Activated CD8-positive, alpha-beta T cell treated with anti-CD3 and anti-CD28 coated beads, Interleukin-2, amount 10 ng/mL, durations not matched to agents 7 days and 5 days (primary cell): ENCODE data around the gene RNF4. TPM values are rescaled to one million over a fixed set of nuclear protein-coding genes. Genes with fewer than 3 reads are reported as not detected.
"Not testable (repeated sequence)": the region's sequence is repeated elsewhere in the genome, so short reads cannot be mapped to it uniquely, and the experiment has no call there.

Experiments
- ATAC-seq: fragments of 150-1000 bp; cut with Tn5 transposase; one replicate; pipeline ENCODE4 v1.10.0; 2021; ENCODE audit warnings: moderate library complexity
- CTCF ChIA-PET: fragments of 350-600 bp; sonication (Branson Sonifier 250); formaldehyde crosslinking; loops from one replicate; lab custom pipeline; 2021; ENCODE audit warnings: antibody characterized with exemption; lab: Charles Lee
- POLR2A ChIA-PET: fragments of 350-600 bp; sonication (Branson Sonifier 250); formaldehyde crosslinking; loops from one replicate; lab custom pipeline; 2021; ENCODE audit warnings: antibody characterized with exemption; lab: Charles Lee
- DNase-seq: peaks from one replicate; pipeline ENCODE4 v3.0.0-alpha.2; 2020
- H3K27ac Mint-ChIP-seq: one replicate; pipeline ENCODE4 v1.8.0; 2021; ENCODE audit warnings: mild to moderate bottlenecking, mixed read lengths
- H3K27me3 Mint-ChIP-seq: one replicate; pipeline ENCODE4 v1.8.0; 2021; ENCODE audit warnings: low read depth, mixed read lengths
- H3K36me3 Mint-ChIP-seq: one replicate; pipeline ENCODE4 v1.8.0; 2021; ENCODE audit warnings: low read depth, mixed read lengths
- H3K4me1 Mint-ChIP-seq: one replicate; pipeline ENCODE4 v1.8.0; 2021; ENCODE audit warnings: low read depth, mixed read lengths
- H3K4me3 Mint-ChIP-seq: one replicate; pipeline ENCODE4 v1.8.0; 2021; ENCODE audit warnings: mild to moderate bottlenecking, mixed read lengths
- H3K9me3 Mint-ChIP-seq: one replicate; pipeline ENCODE4 v1.8.0; 2022; ENCODE audit warnings: mixed read lengths; ENCODE audit not compliant: insufficient read depth
- total RNA-seq, 2 experiments: library from RNA; stranded (reverse); gene quantifications; one replicate each; pipeline ENCODE4 v1.2.3, GENCODE V29; 2021

RNF4 gene
- total RNA-seq, 2 experiments from 2014 or later: 105 to 118 TPM

DNA sequence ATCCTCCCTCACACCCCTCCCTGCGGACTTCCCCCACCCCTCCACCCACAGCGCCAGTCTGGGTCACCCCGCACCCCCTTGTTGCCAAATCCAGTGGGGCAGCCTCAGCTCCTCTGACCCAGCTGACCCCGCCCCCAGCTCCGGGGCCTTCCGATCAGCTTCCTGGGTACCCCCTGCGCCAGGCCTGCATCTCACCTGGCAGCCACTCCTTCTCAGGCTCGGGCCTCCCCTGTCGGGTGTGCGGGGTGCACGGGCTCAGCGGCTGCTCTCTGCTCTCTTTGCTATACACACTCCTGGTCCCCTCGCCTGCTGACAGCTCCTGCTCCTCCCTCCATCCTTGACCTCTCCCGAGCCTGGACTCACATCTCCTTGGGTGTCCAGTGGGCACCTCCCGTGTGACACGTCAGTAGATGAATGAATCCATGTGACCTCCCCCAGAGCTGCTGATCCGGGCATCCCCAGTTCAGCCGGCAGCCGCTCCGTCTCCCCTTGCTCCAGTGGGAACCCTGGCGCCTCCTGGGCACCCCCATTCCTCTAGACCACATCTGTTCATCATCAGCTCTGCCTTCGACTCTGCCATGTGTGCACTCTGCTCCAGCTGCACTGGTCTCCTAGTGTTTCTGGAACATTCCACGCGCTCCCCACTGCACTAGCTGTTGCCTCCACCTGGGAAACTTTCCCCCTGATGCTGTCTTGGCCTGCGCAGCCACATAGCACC is 40.3 kb upstream of the RNF4 start:
- POLR2A ChIA-PET: interaction anchor here (0.6 kb wide), 1 partner anchor 843 kb away, joined by 4 read pairs; no protein-coding TSS in a partner anchor
- H3K4me1 Mint-ChIP-seq: no peaks in the 10 kb centered on the region
- H3K4me3 Mint-ChIP-seq: no peak overlapping the region
- H3K27me3 Mint-ChIP-seq: peaks cover 8% of the 10 kb centered on the region
- H3K36me3 Mint-ChIP-seq: no peaks in the 10 kb centered on the region
- H3K9me3 Mint-ChIP-seq: no peaks in the 10 kb centered on the region
- ATAC-seq (no peak), DNase-seq (no peak)
- no peak overlapping the region for H3K27ac Mint-ChIP-seq
- CTCF ChIA-PET: interaction anchor here (1.3 kb wide), 1 partner anchor 10 kb away, joined by 5 read pairs; the partner anchor contains the start of gene CFAP99

DNA sequence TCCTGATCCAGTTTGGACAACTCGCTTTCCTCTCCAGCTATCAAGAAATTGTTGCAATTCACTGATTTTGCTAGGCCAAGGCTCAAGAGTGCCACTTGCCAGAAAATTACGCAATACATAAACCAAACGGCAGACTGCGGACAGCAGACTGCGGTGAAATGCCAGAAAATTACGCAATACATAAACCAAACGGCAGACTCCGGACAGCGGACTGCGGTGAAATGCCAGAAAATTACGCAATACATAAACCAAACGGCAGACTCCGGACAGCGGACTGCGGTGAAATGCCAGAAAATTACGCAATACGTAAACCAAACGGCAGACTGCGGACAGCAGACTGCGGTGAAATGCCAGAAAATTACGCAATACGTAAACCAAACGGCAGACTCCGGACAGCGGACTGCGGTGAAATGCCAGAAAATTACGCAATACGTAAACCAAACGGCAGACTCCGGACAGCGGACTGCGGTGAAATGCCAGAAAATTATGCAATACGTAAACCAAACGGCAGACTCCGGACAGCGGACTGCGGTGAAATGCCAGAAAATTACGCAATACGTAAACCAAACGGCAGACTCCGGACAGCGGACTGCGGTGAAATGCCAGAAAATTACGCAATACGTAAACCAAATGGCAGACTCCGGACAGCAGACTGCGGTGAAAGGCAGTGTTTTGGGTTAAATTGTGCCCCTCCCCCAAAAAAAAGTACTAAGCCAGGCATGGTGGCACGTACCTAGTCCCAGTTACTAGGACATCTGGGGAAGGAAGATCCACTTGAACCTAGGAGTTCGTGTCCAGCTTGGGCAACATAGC is 38.8 kb upstream of the RNF4 start:
- POLR2A ChIA-PET, H3K36me3 Mint-ChIP-seq, H3K4me3 Mint-ChIP-seq, H3K9me3 Mint-ChIP-seq, DNase-seq, ATAC-seq, H3K4me1 Mint-ChIP-seq, H3K27me3 Mint-ChIP-seq, H3K27ac Mint-ChIP-seq: not testable (repeated sequence)
- CTCF ChIA-PET: interaction anchor here (1.5 kb wide), 1 partner anchor 11 kb away, joined by 5 read pairs; no protein-coding TSS in a partner anchor

DNA sequence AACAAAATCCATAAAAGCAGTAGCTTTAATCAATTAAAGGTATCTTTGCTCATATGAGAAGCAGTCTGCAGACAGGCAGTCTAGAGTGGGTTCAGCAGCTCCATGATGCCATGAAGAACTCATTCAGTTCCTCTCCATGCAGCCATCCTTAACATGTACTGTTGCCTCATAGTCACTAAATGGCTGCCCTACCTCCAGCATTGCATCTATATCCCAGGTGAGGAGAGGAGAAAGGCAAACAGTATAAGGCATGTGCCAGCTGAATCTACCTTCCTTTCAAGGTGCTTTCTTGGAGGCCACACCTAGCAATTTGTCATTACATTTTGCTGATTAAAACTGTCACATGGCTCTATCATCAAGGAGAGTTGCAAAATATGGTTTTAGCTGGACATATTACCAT is 36.9 kb upstream of the RNF4 start:
- no peak overlapping the region for H3K27ac Mint-ChIP-seq
- ChIA-PET POLR2A (no interaction called here), CTCF (interaction anchor here (1.3 to 1.4 kb wide), 2 partner anchors 13 to 19 kb away, joined by 4 to 6 read pairs; partner anchors contain the start of gene CFAP99)
- no peaks in the 10 kb centered on the region for H3K4me1 Mint-ChIP-seq
- H3K36me3 Mint-ChIP-seq: no peaks in the 10 kb centered on the region
- peaks cover 6% of the 10 kb centered on the region for H3K27me3 Mint-ChIP-seq
- H3K4me3 Mint-ChIP-seq: no peak overlapping the region
- DNase-seq: no peak
- no peaks in the 10 kb centered on the region for H3K9me3 Mint-ChIP-seq
- no peak for ATAC-seq

DNA sequence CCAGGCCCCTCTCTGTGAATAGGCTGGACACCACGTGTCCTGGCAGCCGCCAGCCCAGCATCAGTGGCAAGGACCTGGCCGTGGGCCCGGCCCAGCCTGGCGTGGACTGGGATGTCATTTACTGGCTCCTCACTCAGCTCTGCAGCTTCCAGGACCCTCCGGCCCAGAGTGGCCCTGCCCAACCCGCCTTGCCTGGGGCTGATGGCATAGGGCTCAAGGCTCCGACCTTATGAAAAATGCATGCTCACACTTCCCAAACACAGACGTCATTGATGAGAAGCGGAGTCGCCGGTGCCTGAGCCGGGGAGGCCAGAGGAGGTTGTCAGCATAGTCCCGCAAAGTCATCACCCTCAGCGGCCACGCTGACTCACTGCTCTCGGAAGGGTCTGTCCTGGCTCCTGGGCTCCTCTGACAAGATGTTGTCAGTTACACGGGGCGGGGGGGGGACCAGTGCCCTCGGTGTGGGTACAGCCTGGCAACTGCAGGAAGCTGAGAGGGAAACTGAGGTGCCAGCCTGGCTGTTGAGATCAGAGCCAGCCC is 35.8 kb upstream of the RNF4 start:
- ChIA-PET POLR2A (no interaction called here), CTCF (no interaction called here)
- Mint-ChIP-seq H3K27me3 (peaks cover 6% of the 10 kb centered on the region), H3K4me3 (no peak overlapping the region), H3K9me3 (no peaks in the 10 kb centered on the region), H3K4me1 (no peaks in the 10 kb centered on the region), H3K27ac (no peak overlapping the region), H3K36me3 (no peaks in the 10 kb centered on the region)
- ATAC-seq (no peak), DNase-seq (no peak)

DNA sequence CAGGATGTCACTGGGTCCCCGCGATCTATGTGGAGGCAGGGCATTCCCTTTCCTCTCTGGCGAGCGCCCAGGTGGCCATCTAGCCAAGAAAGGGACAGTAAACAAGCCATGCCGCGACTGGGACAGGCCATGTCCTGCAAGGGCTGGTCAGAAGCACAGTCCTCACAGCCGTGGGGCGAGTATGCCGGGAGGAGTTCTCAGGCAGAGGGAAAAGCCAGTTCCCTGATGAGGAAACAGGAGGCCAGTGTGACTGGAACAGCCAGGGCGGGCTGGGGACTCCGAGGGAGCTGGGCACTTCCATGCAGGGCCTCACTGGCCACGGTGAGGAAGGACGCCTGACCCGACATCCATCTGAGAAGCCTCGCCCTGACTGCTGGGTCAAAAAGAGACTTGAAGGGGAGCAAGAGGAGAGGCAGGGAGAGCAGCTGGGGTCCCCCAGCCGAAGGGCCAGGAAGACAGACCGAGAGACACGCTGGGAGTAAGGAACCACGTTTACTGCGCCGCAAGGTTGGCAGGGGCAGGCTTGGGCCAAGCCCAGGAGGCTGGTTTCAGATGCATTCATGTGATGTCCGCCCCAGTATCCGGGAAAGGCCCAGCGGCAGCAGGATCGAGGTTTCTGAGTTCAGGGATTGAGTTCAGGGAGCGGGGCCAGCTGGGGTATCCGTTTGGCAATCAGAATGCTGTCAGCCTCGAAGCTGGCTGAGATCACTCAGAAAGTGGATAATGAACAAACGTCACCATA is 35.1 kb upstream of the RNF4 start:
- ChIA-PET CTCF (interaction anchor here (1.1 kb wide), 1 partner anchor 34 kb away, joined by 3 read pairs; no protein-coding TSS in a partner anchor), POLR2A (interaction anchor here (0.8 kb wide), 1 partner anchor 214 kb away, joined by 3 read pairs; no protein-coding TSS in a partner anchor)
- no peak overlapping the region for H3K4me3 Mint-ChIP-seq
- peaks cover 6% of the 10 kb centered on the region for H3K27me3 Mint-ChIP-seq
- H3K4me1 Mint-ChIP-seq: no peaks in the 10 kb centered on the region
- H3K36me3 Mint-ChIP-seq: no peaks in the 10 kb centered on the region
- no peak overlapping the region for H3K27ac Mint-ChIP-seq
- no peak for ATAC-seq
- H3K9me3 Mint-ChIP-seq: no peaks in the 10 kb centered on the region
- no peak for DNase-seq

DNA sequence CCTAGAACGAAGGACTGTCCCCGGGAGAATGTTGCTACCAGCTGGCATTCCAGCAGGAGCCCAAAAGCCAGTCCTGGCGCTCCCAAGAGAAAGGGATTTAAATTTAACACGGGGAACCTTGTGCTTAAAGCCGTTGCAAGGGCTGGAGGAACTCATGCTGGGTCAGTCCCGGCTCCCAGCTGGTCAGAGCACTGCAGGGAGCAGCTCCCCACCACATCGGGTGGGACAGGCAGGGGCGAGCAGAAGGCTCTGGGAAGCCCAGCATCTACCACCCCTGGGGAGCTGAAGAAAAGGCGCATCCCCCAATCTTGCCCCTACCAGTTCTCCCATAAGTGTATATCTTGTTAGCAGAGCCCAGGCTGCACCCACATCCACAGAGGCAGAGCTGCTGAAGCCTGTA is 34.5 kb upstream of the RNF4 start:
- POLR2A ChIA-PET: interaction anchor here (0.8 kb wide), 1 partner anchor 214 kb away, joined by 3 read pairs; no protein-coding TSS in a partner anchor
- no peaks in the 10 kb centered on the region for H3K4me1 Mint-ChIP-seq
- H3K36me3 Mint-ChIP-seq: no peaks in the 10 kb centered on the region
- H3K27me3 Mint-ChIP-seq: peaks cover 6% of the 10 kb centered on the region
- CTCF ChIA-PET: interaction anchor here (1.1 kb wide), 1 partner anchor 33 kb away, joined by 3 read pairs; no protein-coding TSS in a partner anchor
- no peak for ATAC-seq
- no peaks in the 10 kb centered on the region for H3K9me3 Mint-ChIP-seq
- no peak overlapping the region for H3K27ac Mint-ChIP-seq
- DNase-seq: no peak
- no peak overlapping the region for H3K4me3 Mint-ChIP-seq

DNA sequence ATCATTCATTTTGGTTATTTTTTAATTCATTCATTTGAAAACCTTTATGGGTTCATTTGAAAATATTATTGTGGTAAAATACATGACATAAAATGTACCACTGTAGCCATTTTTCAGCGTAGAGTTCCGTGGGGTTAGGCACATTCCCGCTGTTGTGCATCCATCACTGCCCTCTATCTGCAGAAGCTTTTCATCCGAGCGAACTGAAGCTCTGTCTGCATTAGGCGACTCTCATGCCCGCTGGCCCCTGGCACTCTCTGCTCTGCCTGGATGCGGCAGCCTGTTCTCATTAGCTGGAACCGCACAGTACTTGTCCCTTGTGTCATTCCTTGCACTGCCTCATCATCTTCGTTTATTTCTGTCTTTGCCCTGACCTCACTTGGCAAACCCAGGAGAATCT is 32.6 kb upstream of the RNF4 start:
- H3K27me3 Mint-ChIP-seq: peaks cover 5% of the 10 kb centered on the region
- no peak overlapping the region for H3K27ac Mint-ChIP-seq

DNA sequence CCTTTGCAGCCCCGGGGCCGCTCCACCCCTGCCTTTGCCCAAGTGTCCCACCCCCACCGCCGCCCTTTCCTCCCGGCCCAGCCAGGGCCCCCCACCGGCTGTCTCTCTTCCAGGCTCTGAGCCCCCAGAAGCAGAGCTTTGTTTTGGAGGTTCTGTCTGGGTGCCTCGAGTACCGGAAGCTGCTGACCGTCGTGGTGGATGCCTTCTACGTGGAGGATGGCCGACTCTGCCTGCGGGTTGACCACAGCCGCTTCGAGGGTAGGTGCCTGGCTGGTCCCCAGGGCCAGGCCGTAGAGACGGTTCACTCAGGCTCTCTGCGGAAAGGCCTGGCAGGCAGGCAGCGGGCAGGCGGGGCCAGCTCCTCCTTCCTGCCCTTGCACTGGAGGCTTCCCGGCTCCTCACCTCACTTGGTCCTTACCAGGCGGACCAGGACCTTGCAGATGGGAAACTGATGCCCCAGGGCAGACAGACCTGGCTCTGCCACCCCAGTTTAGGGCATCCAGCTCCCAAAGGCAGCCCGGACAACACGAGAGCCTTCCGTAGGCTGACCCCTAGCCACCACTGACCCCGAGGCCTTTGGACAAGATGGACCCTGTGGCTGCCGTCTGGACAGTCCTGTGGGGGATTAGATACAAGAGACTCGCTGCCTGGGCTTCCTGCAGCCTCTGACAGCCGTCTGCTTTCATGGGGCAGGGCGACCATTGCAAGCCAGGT is 32.0 kb upstream of the RNF4 start:
- no peak for DNase-seq
- Mint-ChIP-seq H3K4me1 (peaks cover 5% of the 10 kb centered on the region), H3K36me3 (no peaks in the 10 kb centered on the region), H3K4me3 (no peak overlapping the region), H3K9me3 (no peaks in the 10 kb centered on the region), H3K27me3 (peaks cover 2% of the 10 kb centered on the region), H3K27ac (no peak overlapping the region)
- POLR2A ChIA-PET: no interaction called here
- CTCF ChIA-PET: no interaction called here
- ATAC-seq: no peak

More for the DNA sequence above, 32.6 kb upstream of the RNF4 start:
- peaks cover under 1% of the 10 kb centered on the region for H3K4me1 Mint-ChIP-seq
- DNase-seq (no peak), ATAC-seq (no peak)
- CTCF ChIA-PET: no interaction called here
- no peaks in the 10 kb centered on the region for H3K9me3 Mint-ChIP-seq
- H3K36me3 Mint-ChIP-seq: no peaks in the 10 kb centered on the region
- no peak overlapping the region for H3K4me3 Mint-ChIP-seq
- POLR2A ChIA-PET: no interaction called here

DNA sequence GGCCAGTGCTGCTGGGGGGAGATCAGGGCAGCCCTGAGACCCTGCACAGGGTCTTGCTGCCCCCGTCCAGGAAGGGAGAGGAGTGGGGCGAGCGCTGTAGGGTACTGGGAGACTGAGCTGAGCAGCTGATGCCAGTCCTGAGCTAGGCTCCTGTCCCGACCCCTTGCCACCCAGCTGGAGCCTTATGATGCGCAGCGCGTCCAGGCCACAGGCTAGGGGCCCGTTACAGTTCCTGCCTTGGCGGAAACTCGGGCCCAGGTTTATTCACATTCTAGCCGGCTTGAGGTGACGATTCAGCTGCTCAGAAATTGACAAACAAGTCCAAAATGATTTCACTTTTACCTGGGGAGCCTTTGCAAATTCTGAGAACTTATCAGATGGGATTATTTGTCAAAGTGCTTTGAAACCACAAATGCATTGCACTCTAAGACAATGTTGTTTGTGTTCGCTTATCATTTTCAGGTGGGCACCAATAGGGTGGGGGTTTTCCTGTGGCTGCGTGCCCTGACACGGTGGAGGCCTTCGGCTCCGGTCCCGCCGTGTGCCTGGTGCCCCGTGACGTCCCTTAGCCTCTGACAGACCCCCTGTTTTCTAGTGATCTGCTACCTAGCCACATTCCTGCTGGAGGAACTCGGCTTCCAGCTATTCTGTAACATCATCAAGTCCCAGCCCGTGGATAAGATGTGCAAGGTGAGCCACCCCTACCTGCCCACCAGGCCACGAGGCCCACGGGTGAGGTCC is 31.3 kb upstream of the RNF4 start:
- ATAC-seq (no peak), DNase-seq (no peak)
- CTCF ChIA-PET: no interaction called here
- H3K4me3 Mint-ChIP-seq: no peak overlapping the region
- H3K27ac Mint-ChIP-seq: no peak overlapping the region
- H3K9me3 Mint-ChIP-seq: no peaks in the 10 kb centered on the region
- peaks cover 5% of the 10 kb centered on the region for H3K4me1 Mint-ChIP-seq
- POLR2A ChIA-PET: no interaction called here
- H3K36me3 Mint-ChIP-seq: no peaks in the 10 kb centered on the region
- H3K27me3 Mint-ChIP-seq: no peaks in the 10 kb centered on the region

DNA sequence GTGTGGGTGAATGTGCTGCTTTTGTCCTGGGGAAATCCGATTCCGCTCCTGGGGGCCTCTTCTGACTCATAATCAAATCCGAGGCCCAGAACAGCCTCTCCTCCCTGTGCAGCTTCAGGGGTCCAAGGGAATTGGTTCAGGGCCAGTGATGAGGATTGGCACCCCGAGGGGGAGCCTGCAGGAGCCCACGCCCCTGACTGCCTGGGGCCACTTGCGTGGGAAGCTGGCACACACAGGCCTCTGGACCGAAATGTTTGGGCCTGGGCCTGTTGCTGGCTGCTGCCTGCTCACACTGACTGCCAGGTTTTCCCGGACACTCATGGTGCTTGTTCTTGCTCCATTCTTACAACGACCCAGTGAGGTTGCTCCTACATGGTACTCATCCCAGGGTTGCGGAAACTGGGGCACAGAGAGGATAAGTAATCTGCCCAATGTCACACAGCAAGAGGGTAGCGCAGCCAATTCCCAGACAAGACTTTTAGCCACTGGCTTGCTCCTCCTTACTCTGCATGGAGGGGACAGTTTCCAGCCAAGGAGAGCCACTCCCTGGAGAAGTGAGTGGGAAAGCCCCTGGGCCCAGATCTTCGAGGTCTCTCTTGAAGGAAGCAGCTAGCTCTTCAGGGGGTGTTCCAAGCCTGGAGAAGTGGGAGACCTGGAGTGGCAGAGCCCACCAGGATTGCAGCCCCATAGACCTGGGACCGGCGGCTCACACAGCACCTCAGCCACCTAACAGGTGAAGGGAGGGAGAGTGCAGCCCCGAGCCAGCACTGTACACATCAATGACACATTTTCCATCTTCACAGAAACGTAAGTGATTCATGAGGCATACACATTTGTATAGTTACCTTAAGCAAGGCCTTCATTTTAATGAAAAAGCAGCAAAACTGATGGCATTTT is 29.8 kb upstream of the RNF4 start:
- DNase-seq (no peak), ATAC-seq (no peak)
- POLR2A ChIA-PET: no interaction called here
- H3K27ac Mint-ChIP-seq: no peak overlapping the region
- CTCF ChIA-PET: no interaction called here
- H3K36me3 Mint-ChIP-seq: no peaks in the 10 kb centered on the region
- no peak overlapping the region for H3K4me3 Mint-ChIP-seq
- H3K27me3 Mint-ChIP-seq: no peaks in the 10 kb centered on the region
- peaks cover 5% of the 10 kb centered on the region for H3K4me1 Mint-ChIP-seq
- no peaks in the 10 kb centered on the region for H3K9me3 Mint-ChIP-seq
